Bone marrow (tissue), 2 donors: ENCODE results near the gene HTR1B.

Experiments used
- DNase-seq, 2 donors: peaks; one replicate each; lab custom pipeline; 2025; lab: John Stamatoyannopoulos, UW

The HTR1B gene, protein sequence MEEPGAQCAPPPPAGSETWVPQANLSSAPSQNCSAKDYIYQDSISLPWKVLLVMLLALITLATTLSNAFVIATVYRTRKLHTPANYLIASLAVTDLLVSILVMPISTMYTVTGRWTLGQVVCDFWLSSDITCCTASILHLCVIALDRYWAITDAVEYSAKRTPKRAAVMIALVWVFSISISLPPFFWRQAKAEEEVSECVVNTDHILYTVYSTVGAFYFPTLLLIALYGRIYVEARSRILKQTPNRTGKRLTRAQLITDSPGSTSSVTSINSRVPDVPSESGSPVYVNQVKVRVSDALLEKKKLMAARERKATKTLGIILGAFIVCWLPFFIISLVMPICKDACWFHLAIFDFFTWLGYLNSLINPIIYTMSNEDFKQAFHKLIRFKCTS

DNA sequence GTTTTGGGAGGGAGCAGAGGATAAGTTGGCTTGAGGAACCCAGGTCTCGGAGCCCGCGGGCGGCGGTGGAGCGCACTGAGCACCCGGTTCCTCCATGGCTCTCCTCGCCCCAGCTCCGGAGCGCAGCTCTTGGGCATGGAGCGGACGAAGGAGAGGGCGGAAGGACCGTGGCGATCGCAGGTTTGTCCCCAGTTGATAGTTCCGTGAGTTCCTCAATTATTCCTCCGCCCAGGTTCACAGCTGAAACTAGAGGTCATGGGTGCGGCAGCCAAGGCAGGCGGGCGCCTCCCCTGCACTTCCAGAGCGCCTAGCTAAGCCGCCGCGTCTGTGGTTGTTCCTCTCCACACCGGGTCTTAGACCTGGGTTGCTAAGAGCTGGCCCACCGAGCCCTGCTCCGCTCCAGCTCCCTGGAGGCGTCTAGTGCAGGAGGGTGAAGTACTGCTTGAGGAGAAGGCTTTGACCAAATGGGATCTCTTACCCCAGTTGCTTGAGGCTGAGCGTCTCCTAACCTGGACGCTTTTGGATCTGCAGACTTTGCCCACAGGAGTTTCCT lies at the start of gene HTR1B:
Gene HTR1B (minus strand): TSS at position 184 of the 553 bp plus-strand sequence. CDS start 88 bp downstream, at position 96.
- DNase-seq, result no peak

DNA sequence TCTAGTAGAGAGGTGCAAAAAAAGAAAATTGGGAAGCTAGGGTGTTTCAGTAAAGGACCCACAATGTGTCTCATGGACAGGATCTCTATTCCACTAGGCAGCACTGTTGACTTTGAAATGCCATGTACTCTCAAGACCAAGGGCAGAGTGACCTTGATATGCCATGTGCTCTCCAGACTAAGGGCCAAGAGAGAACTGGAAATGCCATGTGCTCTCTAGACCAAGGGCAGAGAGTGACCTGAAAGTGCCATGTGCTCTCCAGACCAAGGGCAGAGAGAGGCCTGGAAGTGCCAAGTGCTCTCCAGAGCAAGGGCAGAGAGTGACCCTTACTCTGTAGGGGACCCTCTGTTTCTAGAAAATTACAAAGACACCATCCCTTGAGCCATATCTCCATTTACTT lies 49.3 kb upstream of the HTR1B start:
- DNase-seq, result no peak

DNA sequence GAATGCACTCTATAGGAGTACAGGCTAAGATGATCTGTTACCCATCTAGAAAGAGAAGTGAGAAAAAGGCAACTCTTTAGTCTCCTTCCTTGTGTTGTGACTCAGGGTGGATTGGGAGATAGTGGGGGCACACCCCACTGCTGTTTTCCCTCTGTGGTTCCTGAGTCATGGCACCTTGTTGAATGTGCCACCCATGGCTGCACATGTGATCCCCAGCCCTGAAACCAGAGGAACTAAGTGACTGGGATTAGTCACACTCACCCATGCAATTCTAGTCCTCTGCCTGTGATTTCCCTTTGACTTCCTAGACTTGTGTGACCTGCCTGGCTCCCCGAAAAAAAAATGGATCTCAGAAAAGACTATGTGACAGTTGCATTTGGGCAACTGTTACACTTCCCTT lies 48.6 kb upstream of the HTR1B start:
- DNase-seq, result no peak

DNA sequence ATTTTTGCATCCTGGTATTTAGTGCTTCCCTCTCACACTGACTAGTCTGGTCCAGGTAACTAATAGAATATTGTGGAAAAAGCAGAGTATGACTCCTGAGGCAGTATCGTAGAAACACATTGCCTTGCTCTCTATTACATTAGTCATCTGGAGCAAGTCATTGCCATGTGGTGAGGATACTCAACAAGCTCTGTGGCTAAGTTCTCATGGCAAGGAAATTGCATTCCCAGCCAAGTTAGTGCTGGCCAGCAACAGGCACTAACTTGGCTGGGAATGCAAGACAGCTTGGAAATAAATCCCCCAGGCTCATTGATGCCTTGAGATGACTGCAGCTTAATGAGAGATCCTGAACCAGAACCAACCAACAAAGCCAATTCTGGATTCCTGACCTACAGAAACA lies 39.7 kb upstream of the HTR1B start:
- DNase-seq, result no peak

DNA sequence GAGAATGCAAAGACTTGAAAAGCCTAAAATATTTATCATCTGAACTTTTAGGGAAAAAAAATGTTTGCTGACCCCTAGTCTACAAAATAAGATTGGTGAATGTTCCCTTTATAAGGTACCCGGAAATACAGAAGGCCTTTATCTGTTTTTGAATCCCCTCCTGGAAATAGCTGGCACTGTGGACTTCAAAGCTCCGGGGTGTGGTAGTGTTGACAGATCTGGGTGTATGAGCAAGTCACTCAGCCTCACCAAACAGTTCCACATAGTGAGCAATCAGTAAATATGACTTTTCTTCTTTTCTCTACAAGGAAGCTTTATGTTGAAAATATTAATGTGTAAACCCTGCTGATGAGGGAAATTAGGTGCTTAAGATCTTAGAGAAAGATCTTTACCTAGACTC lies 29.2 kb upstream of the HTR1B start:
- no peak for DNase-seq

DNA sequence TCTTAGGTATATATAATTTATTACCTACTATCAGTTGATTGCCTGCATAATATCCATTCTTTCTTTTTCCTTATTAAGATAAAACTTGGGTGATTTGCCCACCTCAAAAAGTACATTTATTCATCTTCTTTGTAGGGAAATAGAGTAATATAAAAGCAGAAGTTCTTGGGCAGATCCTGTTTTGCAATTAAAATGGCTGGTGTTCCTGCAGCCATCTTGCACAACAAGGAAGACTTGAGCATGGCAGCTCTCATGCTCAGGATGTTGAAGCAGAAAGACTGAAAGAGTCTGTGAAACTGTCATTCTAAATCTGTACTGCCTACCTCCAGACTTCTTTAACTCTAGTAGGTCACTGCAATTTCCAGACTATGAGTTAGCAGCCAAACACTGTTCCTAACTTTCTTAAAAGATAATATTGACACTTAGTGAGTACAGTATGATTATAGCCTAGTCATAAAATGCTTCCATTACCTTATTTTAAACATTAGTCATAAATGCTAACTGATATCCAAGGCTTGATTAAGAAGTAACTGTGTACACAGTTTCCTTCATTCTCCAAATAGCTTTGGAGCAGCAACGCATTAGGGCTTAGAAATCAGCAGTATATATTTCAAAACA lies 24.6 kb upstream of the HTR1B start:
- no peak for DNase-seq

DNA sequence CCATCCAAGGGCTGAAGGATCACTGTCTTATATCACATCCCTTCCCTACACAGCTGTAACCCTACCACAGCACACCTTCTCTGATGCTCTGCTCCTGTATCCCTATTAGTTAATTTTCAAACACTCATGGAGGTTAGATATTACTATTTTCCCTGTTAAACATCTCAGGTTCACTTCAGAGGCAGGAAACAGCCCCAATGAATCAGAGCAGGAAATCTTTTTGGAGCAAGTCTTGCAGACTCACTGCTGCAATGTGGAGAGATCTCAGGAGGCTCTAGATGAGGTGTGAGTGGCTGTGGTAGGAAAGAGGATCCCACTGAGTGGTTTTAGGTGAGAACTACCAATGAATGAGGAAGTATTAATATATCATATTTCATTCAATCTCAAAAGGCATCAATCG lies 19.7 kb upstream of the HTR1B start:
- no peak for DNase-seq

DNA sequence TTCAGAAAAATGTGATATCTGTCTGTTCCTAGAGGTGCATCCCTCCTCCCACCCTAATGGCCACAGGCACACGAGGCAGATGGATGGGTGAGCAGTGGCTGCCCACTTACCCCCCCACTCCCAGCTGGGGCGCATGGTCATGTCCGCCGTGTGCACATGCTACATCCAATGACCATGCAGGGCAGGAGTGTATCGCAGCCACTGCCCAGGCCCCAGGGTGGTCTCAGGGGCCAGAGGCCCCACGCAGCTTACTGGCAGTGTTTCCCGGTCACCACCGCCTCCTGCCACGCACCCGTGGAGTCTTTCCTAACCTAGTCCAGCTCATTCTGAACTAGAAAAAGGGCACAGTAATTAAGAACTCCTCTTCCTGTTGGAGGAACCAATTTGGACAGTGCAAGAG lies 11.7 kb upstream of the HTR1B start:
- no peak for DNase-seq

DNA sequence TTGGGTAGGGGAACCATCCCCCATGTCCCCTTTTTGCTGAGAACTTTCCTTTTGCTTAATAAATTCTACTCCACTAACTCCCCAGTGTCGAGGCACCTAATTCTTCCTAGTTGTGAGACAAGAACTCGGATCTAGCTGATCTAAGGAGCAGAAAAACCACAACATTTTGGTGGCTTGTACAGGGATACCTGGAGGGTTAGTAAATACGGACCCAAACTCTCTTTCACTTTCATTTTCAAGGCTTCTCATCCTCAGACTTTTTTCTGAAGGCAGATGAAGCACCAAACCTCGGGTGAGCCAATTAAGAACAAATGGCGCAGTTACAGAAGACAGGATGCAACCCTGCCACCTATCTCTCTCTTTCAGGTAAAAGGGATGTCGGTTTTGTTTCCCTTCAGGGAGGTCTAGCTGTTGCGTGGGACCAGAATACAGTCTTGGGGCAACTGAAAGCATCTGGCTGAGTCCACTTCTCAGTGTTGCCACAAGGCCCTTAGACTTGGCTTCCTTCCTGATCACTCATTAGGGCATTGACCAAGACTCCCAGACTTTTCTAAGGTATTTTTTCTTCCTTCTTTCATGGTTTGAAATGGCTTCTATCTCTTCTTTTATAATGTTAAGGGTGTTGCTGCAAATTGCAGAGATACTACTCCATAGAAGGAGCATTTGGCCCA lies 11.1 kb upstream of the HTR1B start:
- DNase-seq, result no peak

DNA sequence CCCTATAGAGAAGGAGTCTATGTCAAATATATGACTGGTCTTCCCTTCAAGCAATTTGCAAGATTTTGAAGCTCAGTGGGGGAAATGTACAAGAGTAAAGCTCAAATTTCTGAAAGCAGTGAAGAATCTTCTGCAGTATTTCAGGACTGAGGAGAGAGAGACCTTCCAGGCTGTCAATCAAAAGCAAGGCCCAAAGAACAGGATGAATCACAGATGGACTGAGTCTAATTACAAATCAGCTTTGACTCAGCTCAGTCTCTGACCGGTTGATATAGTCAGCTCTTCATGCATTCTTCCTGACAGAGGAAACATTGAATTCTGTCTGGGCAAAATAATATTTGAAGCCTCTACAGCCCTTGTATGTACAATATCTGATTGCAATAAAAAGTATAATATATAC lies 7.7 kb upstream of the HTR1B start:
- no peak for DNase-seq

DNA sequence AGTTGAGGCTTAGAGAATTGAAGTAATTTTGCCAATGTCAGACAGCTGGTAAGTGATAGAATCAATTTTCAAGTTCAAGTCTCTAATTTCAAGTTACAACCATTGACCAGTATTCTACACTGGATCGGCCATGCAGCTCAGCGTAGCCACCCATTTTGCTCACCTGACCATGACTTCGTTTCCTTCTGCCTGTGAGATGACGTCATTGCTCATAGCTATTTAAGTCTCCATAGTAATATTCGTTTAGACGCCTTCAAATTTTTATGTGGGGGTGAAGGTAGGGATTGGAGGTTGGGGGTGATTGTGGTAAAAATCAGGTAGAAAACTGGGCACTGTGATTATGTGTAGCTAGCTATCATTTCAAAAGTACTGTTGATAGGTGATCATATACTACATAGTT lies 5.6 kb upstream of the HTR1B start:
- no peak for DNase-seq

DNA sequence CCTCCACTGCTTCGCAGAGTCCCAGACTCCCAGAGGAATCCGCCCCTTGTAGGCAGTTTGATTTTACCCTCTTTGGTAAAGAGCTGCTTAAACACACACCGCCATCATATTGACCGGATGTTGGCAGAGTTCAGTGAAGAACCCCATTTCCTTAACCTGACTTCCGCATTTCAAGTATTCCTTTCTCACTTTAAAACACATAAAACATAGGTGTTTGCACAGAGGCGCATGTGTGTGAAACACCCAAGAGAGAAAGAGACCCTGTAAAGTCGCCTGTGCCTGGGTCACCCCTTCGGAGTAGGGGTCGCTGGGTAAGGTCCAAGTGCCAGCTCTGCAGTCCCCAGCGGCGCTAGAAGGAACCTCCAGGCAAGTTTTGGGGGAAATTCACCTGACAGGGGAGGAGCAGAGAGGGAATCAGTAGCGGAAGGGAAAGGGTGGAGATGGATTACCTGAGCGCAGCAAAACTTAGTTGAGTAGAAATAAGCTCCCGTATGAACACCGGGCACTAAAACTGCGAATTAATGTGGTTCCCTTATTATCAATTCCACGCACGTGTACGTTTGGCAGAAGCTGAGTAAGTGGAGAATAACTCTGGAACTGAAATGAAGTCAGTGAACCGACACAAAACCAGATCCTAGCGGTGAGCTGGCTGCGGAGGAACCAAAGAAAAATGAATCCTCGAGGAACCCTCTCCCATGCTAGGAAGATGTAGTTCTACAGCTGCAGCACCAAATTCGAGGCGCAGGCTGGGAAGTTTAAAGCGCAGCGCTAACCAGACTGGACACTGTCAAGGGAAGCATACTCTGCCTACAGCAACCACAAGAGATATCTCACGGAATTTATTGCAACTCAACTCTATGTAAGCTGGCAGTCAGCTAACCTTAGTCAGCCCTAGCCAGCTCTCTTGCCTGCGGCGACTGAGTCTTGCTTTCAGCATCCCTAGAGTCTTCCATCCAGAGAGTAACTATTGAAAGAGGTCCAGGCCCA lies 3.5 kb upstream of the HTR1B start:
- DNase-seq, result no peak

DNA sequence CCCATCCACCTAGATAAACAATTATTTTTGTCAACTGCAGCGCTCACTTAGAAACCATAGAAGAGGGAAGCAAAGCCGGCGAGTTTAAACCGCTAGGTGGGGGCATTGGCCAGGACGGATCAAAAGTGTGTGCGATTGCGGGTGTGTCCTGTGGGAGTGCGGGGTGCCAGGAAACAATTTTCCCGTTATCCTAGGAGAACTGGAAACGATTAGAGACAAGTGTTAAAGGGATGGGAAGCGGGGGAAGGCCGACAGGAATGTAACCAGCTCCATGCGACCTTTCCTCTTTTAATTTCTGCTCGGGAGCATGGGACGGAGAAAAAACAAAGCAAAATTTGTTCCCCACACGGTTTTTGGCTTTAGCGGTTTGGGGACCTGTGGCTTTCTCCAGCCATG lies 2.8 kb upstream of the HTR1B start:
- DNase-seq, result no peak

DNA sequence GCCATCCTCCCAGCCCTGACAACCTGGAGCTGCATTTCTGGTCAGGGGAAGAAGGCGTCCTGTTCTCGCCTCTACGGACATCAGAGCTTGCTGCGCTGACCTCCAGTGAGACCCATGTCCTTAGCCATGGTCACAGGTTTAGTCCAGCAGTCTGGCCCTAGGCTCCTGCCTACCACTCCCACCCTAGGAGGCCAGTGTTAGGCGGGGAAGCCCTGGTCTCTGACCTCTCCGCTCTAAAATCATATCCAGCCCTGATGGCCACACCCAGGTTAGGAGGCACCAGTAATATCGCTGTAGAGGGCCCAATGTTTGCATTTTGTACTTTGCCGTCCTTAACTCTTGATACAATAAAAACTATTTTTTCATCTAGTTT lies 1.2 kb upstream of the HTR1B start:
- no peak for DNase-seq

DNA sequence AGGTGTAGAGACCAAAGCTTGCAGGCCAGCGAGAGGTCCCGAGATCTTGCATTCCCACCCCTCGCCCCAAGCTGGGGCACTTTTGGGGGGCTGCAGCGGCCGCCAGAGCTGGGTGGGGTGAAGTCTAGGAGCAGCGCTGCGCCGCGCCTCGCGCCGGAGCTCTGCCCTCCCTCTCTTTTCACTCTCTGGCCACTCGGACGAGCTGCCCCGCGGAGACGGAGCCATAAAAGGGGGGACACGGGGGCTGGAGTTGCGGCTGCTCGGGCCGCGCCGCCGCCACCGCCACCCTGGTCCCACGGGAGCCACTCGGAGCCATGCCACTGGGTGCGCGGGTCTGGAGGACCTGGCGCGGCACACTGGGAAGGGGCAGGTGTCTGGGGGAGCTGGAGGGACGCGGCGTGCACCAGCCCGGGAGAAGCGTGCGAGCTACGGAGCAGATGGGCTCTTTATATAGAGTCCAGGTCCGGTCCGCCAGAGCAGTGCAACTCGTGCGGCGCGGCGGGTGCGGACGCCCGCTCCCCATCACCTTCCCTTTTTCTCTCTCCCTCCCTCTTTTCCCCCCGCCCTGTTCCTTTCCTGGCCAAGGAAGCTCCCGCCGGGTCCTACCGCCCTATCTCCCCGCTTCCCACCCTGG lies 687 bp upstream of the HTR1B start:
- no peak for DNase-seq

DNA sequence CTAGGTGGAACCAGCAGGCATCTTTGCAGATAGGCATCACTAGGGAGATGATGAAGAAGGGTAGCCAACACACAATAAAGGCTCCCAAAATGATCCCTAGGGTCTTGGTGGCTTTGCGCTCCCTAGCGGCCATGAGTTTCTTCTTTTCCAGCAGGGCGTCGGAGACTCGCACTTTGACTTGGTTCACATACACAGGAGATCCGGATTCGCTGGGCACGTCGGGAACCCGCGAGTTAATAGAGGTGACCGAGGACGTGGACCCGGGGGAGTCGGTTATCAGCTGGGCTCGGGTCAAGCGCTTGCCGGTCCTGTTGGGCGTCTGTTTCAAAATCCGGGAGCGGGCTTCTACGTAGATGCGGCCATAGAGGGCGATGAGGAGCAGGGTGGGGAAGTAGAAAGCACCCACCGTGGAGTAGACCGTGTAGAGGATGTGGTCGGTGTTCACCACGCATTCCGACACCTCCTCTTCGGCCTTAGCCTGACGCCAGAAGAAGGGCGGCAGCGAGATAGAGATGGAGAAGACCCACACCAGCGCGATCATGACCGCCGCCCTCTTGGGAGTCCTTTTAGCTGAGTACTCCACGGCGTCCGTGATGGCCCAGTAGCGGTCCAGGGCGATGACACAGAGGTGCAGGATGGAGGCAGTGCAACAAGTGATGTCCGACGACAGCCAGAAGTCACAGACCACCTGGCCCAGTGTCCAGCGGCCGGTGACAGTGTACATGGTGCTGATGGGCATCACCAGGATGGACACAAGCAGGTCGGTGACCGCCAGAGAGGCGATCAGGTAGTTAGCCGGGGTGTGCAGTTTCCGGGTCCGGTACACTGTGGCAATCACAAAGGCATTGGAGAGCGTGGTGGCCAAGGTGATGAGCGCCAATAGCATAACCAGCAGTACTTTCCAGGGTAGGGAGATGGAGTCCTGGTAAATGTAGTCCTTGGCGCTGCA lies 658 bp downstream of the HTR1B start:
- no peak for DNase-seq

DNA sequence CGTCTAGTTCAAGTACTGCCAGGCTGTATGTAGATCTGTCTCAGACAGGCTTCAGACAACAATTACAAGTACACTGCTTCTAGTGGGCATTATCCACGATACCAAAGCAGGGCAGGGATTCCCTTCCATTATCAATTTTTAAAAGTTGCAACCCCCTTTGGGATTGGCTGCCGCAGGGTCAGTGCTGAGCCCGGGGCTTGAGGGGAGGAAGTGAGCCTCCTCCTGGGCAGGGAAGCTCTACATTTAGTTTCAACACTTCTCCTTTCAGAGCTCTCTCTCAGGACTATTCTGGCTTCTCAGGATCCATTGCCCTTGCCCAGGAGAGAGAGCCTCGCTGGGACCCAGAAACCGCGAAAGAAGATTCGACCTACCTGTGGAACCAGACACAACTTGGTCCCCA lies 1.5 kb downstream of the HTR1B start:
- no peak for DNase-seq

DNA sequence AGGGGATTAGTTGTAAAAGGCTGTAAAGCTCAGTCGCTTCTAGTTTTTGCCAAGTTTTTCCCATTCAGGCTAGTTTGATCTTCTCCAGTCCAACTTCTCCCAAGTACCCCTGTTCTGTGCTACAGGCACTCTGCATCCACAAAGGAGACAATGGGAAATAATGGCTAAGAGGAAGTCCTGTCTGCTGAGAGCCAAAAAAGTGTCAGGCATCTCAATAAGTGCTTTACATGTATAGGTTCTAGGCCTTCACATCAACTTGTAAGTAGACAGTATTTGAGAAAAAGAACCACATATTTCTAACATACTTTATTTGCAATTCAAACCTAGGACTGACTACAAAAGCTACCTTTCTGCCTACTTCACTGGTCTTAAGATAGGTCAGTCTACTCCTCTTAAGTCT lies 4.9 kb downstream of the HTR1B start:
- DNase-seq, result no peak

DNA sequence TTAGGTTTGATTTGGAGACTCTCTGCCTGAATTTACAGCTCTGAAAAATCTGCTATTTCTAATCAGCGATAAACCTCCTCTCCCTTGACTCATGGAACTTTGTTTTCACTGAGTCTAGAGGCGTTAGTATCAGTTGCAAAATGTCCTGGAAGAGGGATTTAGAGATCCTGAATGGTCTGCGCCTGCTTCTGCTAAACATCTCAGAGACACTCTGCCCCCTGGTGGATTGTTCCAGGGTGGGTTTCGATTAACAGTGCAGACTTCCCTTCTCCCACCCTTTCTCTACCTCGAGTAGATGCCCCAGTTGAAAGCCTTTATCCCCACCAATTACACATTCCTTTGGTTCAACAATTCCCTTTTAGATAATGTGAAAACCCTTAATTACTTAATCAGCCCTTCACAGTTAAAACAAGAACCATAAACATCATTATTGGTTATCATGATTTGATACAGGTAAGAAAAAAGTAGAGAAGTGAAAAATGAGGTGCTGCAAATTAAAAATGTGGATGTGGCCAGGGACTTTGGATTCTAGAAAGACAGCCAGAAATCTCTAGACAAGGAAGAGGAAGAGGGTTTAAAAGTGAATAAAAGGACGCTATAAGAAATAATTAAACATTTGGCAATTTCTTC lies 5.5 kb downstream of the HTR1B start:
- DNase-seq, result no peak
